GM19438 (cell line): ENCODE measurements around the gene MUC6.

ENCODE experiments used
- ATAC-seq: cut with Tn5 transposase; IDR thresholded peaks from one replicate; pipeline ENCODE4 v1.9.1; 2021; ENCODE audit warnings: low read depth; ENCODE audit not compliant: unreplicated experiment

Gene MUC6

GRCh38 chr11:1009991-1010390 lies 26.5 kb downstream of the MUC6 start:
- no peak for ATAC-seq

DNA sequence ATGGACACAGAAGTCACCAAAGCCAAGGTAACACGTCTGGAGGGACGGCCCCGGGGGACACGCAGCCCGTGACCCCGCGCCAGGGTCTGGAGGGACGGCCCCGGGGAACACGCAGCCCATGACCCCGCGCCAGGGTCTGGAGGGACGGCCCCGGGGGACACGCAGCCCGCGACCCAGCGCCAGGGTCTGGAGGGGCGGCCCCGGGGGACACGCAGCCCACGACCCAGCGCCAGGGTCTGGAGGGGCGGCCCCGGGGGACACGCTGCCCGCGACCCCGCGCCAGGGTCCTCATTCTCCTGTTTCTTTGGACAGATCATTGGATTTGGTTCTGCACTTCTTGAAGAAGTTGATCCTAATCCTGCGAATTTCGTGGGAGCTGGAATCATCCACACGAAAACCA lies 27.1 kb downstream of the MUC6 start:
- no peak for ATAC-seq

GRCh38 chr11:1008803-1009145 lies 27.7 kb downstream of the MUC6 start:
- ATAC-seq = no peak

- no peak for ATAC-seq
These were observed 28.3 kb downstream of the MUC6 start for GRCh38 chr11:1008001-1008802.

DNA sequence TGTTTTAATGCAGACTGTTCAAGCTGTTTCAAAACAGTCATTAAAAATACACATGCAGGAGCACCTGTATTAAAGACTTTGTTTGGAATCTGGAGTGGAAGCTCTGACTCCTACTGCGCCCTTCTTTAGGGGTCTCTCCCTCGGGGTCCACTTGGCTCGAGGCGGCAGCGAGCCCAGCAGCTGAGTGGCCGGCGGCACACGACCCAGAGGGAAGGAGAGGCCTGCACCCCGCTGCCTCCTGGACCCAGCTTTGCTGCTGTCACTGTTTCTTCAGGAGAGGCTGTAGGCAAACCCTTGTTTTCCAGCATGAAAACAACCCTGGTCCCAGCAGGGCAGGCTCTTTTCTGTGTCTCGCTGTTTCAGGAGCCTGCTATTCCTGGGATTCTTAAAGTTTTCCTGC lies 29.2 kb downstream of the MUC6 start:
- ATAC-seq = no peak

DNA sequence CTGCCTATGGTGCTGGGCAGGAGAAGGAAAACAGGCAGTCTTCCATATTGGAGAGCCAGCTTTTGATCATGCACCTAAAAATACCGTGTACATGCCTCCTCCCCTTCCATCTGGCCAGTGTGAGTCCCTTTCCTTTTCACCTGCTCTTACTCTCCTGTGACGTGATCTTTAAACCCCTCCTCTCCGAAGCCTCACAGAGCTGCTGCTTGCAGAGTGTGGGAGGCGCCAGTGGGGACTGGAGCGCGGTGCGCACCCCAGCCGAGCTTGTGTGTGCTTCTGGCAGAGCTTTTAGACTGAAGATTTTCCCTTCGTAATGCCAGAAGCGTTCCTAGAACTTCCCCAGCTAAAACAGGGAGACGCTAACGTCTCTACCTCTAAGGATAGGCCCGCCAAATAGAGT lies 29.8 kb downstream of the MUC6 start:
- no peak for ATAC-seq

- ATAC-seq = no peak
These were observed 30.6 kb downstream of the MUC6 start for GRCh38 chr11:1005928-1006327.

DNA sequence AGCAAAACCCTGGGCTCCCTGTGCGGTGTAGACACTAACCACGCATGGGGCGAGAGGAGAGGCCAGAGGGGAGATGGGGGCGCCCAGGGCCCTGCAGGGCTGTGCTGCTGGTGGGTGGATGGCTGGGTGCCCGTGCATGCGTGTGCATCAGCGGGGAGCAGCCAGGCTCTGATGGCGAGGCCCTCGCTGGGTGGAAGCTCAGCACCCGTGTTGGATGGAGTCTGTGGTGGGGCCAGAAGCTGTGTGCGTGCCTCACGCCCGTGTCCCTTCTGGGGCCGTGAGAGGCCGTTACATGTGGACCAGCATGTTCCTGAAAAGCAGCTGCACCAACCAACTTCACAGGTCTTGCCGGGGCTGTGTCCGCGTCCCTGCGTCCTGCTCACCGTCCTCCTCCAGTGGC lies 33.4 kb downstream of the MUC6 start:
- no peak for ATAC-seq

GRCh38 chr11:1002406-1002984 lies 34.0 kb downstream of the MUC6 start:
- ATAC-seq = no peak

DNA sequence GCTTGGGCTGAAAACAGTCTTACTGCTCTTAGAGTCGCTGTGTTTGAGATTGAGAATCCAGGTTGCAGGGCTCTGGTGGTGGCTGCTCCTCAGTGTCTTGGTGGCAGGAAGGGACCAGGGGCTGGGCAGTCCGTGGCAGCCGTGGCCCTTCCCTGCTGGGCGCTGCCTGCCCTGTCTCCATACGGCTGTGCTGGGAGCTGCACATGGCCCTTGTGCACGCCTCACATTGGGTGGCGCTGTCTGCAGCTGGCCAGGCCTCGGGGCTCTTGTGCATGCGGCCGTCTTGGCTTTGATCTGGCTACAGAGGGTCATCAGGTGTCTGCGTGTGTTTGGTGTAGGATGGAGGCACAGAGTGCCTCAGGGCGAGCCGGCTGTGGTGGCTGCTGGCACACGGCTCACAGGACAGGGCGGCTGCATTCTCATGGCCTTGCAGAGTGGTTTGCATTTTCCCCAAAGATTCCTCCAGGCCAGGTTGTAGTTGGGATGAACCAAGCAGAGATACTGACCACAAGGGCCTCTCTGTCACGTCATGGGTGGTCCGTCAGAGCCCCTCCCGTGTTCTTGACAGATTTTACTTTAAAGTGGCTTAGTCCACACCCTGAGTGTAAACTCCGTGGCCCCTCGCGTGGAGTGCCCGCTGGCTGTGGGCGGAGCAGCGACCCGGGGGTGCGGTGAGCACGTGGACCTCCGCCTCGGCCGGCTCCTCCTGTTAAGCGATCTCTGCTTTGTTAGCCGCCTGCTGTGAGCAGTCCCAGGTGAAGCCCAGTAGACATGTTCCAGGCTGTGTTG lies 34.7 kb downstream of the MUC6 start:
- ATAC-seq = no peak

DNA sequence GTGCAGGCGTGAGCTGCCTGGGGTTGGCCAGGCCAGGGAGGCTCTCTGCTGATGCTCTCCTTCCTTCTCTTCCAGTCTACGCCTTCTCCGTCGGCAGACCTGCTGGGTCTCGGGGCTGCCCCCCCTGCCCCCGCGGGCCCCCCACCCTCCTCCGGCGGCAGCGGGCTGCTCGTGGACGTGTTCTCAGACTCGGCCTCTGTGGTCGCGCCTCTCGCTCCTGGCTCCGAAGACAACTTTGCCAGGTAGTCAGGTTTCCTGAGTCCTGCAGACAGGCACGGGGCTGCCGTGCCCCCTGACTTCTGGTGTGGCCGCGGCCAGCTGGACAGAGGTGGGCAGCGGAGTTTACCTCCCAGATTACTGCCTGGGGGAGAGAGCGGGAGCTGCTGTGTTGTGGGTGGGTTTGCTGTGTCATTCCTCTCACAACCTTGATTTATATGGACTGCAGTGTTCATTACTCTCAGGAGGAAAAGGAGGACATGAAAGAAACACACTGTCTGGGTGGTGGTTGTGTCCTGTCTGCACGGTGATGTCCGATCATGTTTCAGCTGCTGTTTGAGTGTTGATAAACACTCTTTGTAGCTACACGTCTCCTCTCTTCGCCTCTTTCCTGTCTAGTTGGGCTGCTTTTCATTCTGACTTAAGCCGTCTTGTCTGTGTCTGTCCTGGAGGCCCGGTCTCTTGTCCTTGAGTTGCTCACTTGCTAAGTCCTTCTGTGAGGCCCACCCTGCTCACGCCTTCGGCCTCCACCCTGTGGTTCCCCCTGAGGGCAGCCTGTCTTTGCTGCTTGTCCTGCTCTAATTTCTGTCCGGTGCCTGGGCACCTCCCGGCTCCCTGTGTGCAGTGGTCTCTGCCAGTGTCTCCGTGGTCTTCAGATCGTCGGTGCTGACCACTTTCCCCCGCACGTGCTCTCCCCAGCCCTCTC lies 35.9 kb downstream of the MUC6 start:
- ATAC-seq = no peak

GRCh38 chr11:999009-999408 lies 37.5 kb downstream of the MUC6 start:
- no peak for ATAC-seq

DNA sequence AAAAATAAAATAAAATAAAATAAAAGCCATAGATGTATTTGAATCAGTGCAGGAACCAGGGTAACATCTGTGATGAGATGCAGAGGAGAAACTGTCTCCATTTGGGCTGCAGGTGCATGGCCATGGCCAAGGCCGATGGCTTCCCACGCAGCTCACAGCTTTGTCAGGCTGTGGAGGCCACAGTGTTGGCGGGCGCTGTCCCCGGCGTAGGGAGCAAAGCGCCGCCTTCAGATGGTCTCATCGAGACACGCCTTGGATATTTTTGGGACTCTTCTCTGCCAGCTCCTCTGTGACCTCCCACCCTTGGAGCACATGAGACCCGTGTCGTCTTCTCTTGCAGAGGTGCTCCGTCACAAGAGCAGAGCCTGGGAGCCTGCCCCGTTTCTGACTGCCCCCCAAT lies 38.6 kb downstream of the MUC6 start:
- no peak for ATAC-seq

DNA sequence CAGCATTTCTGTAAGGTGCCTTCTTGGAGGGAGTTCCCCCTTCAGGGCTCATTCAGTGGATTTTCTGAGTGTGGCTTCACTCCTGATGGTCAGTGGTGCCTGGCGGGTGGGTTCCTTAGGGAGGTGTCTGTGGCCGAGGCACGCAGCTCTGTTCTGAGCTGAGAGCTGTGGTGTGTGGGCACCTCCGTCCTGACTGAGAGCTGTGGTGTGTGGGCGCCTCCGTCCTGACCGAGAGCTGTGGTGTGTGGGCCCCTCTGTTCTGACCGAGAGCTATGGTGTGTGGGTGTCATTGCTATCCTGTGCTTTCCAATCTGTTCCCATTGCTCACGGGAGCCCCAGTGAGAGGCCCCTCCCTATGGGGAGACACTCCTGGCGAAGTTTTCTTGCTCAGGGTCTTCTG lies 39.8 kb downstream of the MUC6 start:
- no peak for ATAC-seq

DNA sequence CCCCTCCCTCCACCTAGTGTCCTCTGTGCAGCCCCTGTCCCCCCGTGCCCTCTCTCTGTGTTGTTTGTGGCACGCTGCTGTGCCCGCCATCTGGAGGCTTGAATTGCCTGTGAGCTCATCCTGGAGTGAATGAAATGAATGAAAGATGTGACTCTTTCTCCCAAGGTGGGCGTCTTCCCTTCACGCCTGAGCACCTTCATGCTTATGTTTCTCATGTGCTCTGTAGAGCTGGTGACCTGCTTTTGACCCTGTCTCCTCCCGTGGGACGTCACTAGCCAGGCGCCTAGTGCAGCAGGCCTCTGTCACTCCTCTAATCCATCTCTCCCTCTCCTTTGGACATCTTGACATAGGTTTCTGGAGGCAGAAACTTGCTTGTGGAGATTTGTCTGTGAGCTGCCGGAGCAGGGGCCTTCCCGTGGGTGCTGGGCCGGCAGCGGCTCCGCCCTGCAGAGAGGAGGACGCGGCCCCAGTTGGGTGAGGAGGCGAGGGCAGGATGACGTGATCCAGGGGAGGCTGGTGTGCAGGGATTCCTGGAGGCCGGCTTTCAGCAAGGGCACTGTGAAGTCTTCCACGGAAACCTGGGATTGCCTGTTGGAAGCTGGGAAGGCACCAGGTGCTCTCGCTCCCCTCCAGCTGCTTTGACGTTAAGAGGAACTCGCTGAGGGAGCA lies 40.6 kb downstream of the MUC6 start:
- ATAC-seq = no peak

- ATAC-seq = no peak
These were observed 41.3 kb downstream of the MUC6 start for GRCh38 chr11:995044-995751.

- no peak for ATAC-seq
These were observed 42.8 kb downstream of the MUC6 start for GRCh38 chr11:993632-994167.

GRCh38 chr11:992577-992976 lies 43.9 kb downstream of the MUC6 start:
- ATAC-seq = no peak

DNA sequence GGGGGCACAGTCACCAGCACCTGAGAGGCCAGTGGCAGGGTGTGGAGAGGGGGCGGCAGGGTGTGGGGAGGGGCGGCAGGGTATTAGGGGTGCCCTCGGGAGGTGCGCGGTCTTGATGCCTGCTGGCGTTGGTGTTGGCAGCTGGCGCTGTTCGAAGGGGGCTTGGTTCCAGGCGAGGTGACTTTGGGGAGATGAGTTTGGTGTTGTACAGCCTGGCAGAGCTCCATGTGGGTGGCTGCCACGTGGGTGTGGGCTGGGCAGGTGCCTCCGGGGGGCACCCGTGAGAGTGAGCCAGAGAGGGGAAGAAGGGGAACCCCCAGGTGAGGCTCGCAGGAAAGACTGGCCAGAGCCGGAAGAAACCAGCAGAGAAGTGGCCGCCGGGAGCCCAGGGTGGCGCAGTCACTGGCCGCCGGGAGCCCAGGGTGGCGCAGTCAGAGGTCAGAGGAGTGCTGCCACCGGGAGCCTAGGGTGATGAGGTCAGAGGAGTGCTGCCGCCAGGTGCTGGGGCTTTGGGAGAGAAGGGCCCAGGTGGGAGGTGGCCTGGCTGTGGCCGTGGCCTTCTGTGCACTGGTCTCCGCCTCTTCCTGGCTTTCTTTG lies 44.7 kb downstream of the MUC6 start:
- ATAC-seq = no peak
